ENCODE results near the gene PHGDH.
A peak's percentile ranks its signal among the peaks of the same experiment; 100 is the strongest.

PHGDH gene

GRCh38 chr1:119731741-119732430, 20.2 kb downstream of the PHGDH start:
- no peak for DNase-seq (ENCODE audit: low read depth in 2 of 3, low spot score in 1 of 3)

- DNase-seq (ENCODE audit: low read depth in 2 of 3, low spot score in 1 of 3): no peak
Observed at GRCh38 chr1:119732465-119733168, 20.9 kb downstream of the PHGDH start.

DNA sequence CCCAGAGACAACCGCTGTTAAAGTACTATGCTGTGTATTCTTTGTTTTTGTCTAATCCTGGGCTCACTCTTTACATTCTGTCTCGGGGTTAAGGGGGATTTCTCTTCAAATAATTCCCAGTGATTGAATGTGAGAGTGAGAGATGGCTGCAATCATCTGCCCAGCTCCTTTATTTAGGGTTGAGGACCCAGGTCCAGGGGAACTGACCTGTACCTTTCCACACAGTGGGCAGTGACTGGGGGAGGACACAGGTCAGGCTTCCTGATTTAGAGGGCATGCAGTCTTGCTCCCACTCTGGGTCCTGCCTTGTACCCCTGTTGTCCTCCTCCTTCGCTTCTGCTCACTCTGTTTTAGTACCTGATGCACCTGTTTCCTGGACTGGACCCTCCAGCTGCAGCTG, 22.0 kb downstream of the PHGDH start:
- no peak for DNase-seq (ENCODE audit: low read depth in 2 of 3, low spot score in 1 of 3)

DNA sequence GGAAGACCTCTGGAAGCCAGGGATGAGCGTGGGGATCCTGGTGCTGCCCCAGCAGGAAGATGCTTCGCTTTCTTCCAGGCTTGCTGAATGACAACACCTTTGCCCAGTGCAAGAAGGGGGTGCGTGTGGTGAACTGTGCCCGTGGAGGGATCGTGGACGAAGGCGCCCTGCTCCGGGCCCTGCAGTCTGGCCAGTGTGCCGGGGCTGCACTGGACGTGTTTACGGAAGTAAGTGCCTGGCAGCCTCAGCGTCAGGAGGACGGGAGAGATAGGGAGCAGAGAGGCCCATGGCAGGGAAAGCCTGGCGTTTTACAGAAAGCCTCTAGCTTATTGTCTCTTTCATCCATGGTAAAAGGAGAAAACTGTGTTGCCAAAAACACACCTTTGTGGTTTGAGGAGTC, 23.5 kb downstream of the PHGDH start:
- no peak for DNase-seq (ENCODE audit: low read depth in 2 of 3, low spot score in 1 of 3)

DNA sequence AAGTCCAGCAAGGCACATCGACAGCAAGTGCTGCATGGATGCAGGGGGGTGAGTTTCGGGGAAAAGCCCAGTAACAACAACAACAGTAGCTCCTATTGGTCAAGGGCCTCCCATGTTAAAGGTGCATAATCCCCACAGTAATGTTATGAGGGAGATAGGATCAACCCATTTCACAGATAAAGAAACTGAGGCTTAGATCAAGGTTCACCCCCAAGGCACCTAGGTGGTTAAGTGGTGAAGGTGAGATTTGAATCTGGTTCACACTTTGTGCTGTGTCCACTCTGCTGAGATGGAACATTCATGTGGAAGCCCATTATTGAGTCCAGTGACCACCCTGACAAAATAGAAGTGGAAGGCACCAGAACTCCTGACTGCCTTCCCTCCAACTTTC, 24.9 kb downstream of the PHGDH start:
- no peak for DNase-seq (ENCODE audit: low read depth in 2 of 3, low spot score in 1 of 3)

GRCh38 chr1:119737040-119737682, 25.4 kb downstream of the PHGDH start:
- no peak for DNase-seq (ENCODE audit: low read depth in 2 of 3, low spot score in 1 of 3)

- DNase-seq (ENCODE audit: low read depth in 2 of 3, low spot score in 1 of 3): no peak
Observed at GRCh38 chr1:119738100-119738720, 26.5 kb downstream of the PHGDH start.

DNA sequence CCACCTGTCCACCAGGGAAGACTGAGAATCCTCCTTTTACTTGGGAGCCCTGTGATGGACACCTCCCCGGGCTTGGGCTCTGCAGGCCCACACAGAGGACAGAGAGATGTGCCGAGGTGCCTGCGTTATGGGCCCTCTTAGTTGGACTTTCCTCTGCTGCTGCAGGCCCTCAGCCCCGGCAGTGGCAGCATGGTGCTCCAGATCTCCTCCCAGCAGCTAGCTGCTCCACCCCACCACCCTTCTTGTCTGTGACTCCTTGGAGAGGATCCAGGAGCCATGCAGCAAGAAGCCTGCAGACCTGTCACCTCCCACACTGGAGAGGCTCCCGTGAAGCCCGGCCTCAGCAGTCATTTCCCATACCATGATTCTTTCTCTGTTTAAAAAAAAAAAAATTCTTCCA, 27.4 kb downstream of the PHGDH start:
- DNase-seq (ENCODE audit: low read depth in 2 of 3, low spot score in 1 of 3): no peak

DNA sequence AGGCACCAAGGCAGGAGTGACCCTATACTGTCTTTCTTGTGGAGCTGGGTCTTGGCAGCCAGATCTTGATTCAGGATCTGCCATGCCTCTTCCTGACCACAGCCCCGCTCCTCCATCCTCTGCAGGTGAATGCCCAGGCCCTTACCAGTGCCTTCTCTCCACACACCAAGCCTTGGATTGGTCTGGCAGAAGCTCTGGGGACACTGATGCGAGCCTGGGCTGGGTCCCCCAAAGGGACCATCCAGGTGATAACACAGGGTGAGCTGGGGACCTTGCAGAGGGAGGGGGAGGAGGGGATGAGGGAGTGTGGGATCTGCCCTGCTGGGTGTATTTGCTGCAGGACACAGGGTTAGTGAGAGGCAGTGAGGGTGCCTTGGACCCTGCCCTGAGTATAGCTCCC, 28.5 kb downstream of the PHGDH start:
- no peak for DNase-seq (ENCODE audit: low read depth in 2 of 3, low spot score in 1 of 3)

- DNase-seq (ENCODE audit: low read depth in 2 of 3, low spot score in 1 of 3): no peak
Observed at GRCh38 chr1:119740896-119741780, 29.4 kb downstream of the PHGDH start.

DNA sequence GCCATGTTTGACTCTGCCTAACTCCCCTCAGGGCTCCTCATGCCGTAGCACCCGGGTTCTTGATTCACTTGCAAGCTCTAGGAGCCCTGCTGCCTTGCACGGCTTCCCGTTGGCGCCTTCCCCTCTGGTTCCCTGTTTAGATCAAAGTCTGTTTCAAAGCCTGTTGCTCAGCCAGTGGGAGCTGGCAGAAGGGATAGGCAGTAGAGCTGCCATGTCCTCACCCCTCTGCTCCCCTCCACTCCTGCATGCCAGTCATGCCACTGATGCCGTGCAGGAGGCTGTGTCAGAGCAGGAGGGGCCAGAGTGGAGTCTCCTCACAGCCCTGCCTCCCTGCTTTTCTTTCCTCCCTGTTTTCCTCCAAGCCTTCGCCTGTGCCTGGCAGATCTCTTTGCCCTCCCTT, 30.5 kb downstream of the PHGDH start:
- DNase-seq (ENCODE audit: low read depth in 2 of 3, low spot score in 1 of 3): no peak

GRCh38 chr1:119742677-119743076, 30.9 kb downstream of the PHGDH start:
- DNase-seq (ENCODE audit: low read depth in 2 of 3, low spot score in 1 of 3): no peak

DNA sequence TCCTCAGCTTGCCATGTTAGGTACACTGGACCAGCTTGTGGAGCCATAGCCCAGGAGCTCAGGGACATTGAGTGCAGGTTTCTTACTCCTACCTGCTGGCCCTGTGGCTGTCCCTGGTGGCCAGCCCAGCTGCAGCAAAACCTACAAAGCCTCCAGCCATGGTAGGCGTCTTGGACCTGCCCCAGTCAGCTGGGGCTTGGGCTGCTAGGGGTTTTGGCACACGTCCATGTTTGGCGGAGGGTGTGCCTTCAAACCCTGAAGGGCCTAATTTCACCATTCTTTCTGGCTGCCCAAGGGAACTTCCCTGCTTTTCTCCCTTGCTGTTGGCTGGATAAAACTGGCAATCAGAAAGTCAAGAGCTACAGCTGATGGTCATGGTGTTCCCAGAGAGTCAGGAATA, 31.6 kb downstream of the PHGDH start:
- DNase-seq (ENCODE audit: low read depth in 2 of 3, low spot score in 1 of 3): no peak

DNA sequence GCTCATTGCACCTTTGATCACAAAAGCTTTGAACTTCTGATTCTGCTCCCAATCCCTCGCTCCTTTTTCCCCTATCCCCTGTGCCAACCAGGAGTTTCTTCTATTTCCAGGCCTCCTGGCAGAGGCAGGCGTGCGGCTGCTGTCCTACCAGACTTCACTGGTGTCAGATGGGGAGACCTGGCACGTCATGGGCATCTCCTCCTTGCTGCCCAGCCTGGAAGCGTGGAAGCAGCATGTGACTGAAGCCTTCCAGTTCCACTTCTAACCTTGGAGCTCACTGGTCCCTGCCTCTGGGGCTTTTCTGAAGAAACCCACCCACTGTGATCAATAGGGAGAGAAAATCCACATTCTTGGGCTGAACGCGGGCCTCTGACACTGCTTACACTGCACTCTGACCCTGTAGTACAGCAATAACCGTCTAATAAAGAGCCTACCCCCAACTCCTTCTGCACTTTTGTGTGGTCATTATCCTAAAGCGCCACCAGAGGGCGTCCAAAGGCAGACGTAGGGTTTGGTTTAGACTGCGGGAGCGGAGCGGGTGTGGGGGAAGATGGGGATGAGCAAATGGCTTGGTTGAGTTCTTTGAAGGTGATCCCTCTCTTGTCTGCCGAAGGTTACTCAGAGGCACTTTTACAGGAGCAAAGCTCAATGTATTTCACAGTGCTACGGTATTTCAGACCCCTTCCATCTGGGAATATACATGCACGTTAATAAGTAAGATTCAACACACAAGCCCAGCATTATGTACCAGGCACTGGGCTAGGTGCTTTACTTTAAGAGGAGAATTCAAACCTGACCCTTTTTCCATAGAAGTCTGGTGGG, 32.3 kb downstream of the PHGDH start:
- DNase-seq (ENCODE audit: low read depth in 2 of 3, low spot score in 1 of 3): peak; percentile 30 to 46 (median 33)

- DNase-seq (ENCODE audit: low read depth in 2 of 3, low spot score in 1 of 3): no peak
Observed at GRCh38 chr1:119744598-119744942, 32.8 kb downstream of the PHGDH start.

DNA sequence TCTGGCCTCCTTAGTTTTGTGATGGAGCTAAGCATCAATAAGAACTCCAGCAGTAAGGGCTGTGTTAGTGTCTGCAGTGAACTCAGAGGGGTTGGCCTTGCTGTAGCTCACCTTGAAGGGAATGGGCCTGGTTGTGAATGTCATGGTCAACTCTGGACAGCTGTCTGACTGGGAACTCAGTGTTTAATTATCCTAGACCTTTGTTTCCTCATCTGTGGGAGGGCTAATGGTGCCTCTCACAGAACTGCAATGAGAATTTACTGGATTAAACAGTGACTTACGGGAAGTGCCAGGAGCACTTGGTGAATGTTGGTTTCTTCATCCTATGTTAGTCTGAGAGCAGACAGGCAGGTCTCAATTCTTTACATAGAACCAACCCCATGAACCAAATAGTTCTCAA, 33.3 kb downstream of the PHGDH start:
- DNase-seq (ENCODE audit: low read depth in 2 of 3, low spot score in 1 of 3): no peak

- DNase-seq (ENCODE audit: low read depth in 2 of 3, low spot score in 1 of 3): no peak
Observed at GRCh38 chr1:119747451-119747850, 35.7 kb downstream of the PHGDH start.

GRCh38 chr1:119748040-119748439, 36.3 kb downstream of the PHGDH start:
- DNase-seq (ENCODE audit: low read depth in 2 of 3, low spot score in 1 of 3): no peak

DNA sequence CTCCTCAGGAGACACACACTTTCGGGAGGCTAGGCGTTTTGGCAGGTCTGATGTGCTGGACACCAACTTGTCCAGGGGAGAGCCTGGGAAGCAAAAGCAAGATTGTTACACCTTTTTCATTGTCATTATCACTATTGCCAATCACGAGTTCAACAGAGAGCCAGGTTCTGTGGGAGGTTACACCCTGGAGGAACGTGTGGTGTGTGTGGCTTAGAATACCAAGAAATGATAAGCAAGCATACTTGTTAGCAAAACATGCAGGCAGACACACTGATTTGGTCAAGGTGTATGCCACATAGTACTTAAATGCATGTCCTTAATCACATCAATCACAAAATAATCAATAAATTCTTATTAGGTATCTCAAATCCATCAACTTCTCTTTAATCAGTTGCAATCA, 40.9 kb downstream of the PHGDH start:
- no peak for DNase-seq (ENCODE audit: low read depth in 2 of 3, low spot score in 1 of 3)

DNA sequence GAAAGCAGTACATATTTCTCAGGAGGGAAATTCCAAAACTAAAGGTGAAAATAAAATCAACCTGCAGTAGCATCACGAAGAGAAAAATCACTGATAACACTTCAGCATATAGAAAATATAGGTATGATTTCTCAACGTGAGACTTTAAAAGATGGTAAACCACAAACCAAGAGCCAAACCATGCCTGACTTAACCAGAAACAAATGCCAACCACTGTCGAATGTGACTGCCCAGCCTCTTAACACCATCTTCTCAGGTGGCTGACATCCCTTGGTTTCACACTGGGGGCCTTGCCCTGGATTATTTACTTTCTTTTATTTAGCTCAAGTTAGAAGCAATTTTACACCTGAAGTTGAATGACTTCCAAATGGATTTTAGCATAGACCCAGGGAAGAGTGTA, 46.9 kb downstream of the PHGDH start:
- no peak for DNase-seq (ENCODE audit: low read depth in 2 of 3, low spot score in 1 of 3)

All from stimulated activated CD4-positive, alpha-beta T cell treated with anti-CD3 and anti-CD28 coated beads, Interleukin-12 subunit alpha, Interleukin-12 subunit beta, amount 100 ng/mL, for 48 hours (primary cell).